Muscle layer of duodenum (tissue), 2 donors: ENCODE data around the gene ANKRD44.

Source experiments
- H3K27ac ChIP-seq: one replicate; pipeline ENCODE4 v1.7.0; 2013; ENCODE audit warnings: mild to moderate bottlenecking, low read length
- H3K27me3 ChIP-seq: one replicate; pipeline ENCODE4 v1.7.0; 2013; ENCODE audit warnings: low read depth, mild to moderate bottlenecking, control low read depth, low read length
- H3K36me3 ChIP-seq, 2 donors: one replicate each; pipeline ENCODE4 v1.7.0; 2013; ENCODE audit warnings: low read length in 2 of 2, control low read depth in 1 of 2, mild to moderate bottlenecking in 1 of 2; ENCODE audit not compliant: insufficient read depth in 2 of 2, control insufficient read depth in 1 of 2
- H3K4me1 ChIP-seq, 2 donors: one replicate each; pipeline ENCODE4 v1.7.0; 2013; ENCODE audit warnings: low read length in 2 of 2, mild to moderate bottlenecking in 2 of 2, control low read depth in 1 of 2, moderate library complexity in 1 of 2; ENCODE audit not compliant: insufficient read depth in 2 of 2, control insufficient read depth in 1 of 2
- H3K4me3 ChIP-seq, 2 donors: one replicate each; pipeline ENCODE4 v1.7.0; 2013; ENCODE audit warnings: low read length in 2 of 2, low read depth in 1 of 2, mild to moderate bottlenecking in 1 of 2
- H3K9me3 ChIP-seq, 2 donors: one replicate each; pipeline ENCODE4 v1.7.0; 2013; ENCODE audit warnings: low read length in 2 of 2, control low read depth in 1 of 2, mild to moderate bottlenecking in 1 of 2; ENCODE audit not compliant: control insufficient read depth in 1 of 2
- donor health status: healthy.

The ANKRD44 gene

GRCh38 chr2:197092431-197092830 lies 218.1 kb downstream of the ANKRD44 start:
- H3K4me1 ChIP-seq = peaks cover 0 to 8% of the 10 kb centered on the region in 2 donors
- H3K27ac ChIP-seq = no peak overlapping the region
- H3K27me3 ChIP-seq = no peaks in the 10 kb centered on the region
- no peaks in the 10 kb centered on the region for H3K9me3 ChIP-seq
- H3K4me3 ChIP-seq = no peak overlapping the region
- no peaks in the 10 kb centered on the region for H3K36me3 ChIP-seq

- no peaks in the 10 kb centered on the region for H3K27me3 ChIP-seq
- no peak overlapping the region for H3K27ac ChIP-seq
- H3K9me3 ChIP-seq = no peaks in the 10 kb centered on the region
- no peak overlapping the region for H3K4me3 ChIP-seq
- peaks cover 0 to 8% of the 10 kb centered on the region in 2 donors for H3K4me1 ChIP-seq
- H3K36me3 ChIP-seq = no peaks in the 10 kb centered on the region
Observed at GRCh38 chr2:197090742-197091367, 219.7 kb downstream of the ANKRD44 start.

GRCh38 chr2:197089655-197090054 lies 220.9 kb downstream of the ANKRD44 start:
- Histone ChIP-seq H3K9me3 (no peaks in the 10 kb centered on the region), H3K36me3 (no peaks in the 10 kb centered on the region), H3K4me1 (peaks cover 0 to 8% of the 10 kb centered on the region in 2 donors), H3K27me3 (no peaks in the 10 kb centered on the region), H3K27ac (no peak overlapping the region), H3K4me3 (no peak overlapping the region)

- Histone ChIP-seq H3K9me3 (no peaks in the 10 kb centered on the region), H3K27ac (no peak overlapping the region), H3K36me3 (no peaks in the 10 kb centered on the region), H3K27me3 (no peaks in the 10 kb centered on the region), H3K4me3 (no peak overlapping the region), H3K4me1 (peaks cover 0 to 8% of the 10 kb centered on the region in 2 donors)
Observed at GRCh38 chr2:197088694-197089093, 221.9 kb downstream of the ANKRD44 start.

- Histone ChIP-seq H3K36me3 (no peaks in the 10 kb centered on the region), H3K27ac (no peak overlapping the region), H3K4me1 (peaks cover 0 to 8% of the 10 kb centered on the region in 2 donors), H3K27me3 (no peaks in the 10 kb centered on the region), H3K9me3 (no peaks in the 10 kb centered on the region), H3K4me3 (no peak overlapping the region)
Observed at GRCh38 chr2:197086500-197086899, 224.1 kb downstream of the ANKRD44 start.

- Histone ChIP-seq H3K4me1 (peaks cover 0 to 10% of the 10 kb centered on the region in 2 donors), H3K36me3 (no peaks in the 10 kb centered on the region), H3K27ac (no peak overlapping the region)
Observed at GRCh38 chr2:197085665-197086064, 224.9 kb downstream of the ANKRD44 start.

GRCh38 chr2:197081294-197081693 lies 229.3 kb downstream of the ANKRD44 start:
- Histone ChIP-seq H3K36me3 (peaks cover 0 to 12% of the 10 kb centered on the region in 2 donors), H3K27ac (no peak overlapping the region), H3K9me3 (no peaks in the 10 kb centered on the region), H3K4me3 (no peak overlapping the region), H3K27me3 (no peaks in the 10 kb centered on the region), H3K4me1 (peaks cover 3 to 14% of the 10 kb centered on the region in 2 donors)

More at GRCh38 chr2:197085665-197086064, 224.9 kb downstream of the ANKRD44 start:
- no peaks in the 10 kb centered on the region for H3K27me3 ChIP-seq
- no peaks in the 10 kb centered on the region for H3K9me3 ChIP-seq
- H3K4me3 ChIP-seq = no peak overlapping the region

- Histone ChIP-seq H3K27me3 (no peaks in the 10 kb centered on the region), H3K4me1 (peaks cover 3 to 14% of the 10 kb centered on the region in 2 donors), H3K27ac (no peak overlapping the region), H3K9me3 (no peaks in the 10 kb centered on the region), H3K36me3 (peaks cover 0 to 15% of the 10 kb centered on the region in 2 donors), H3K4me3 (no peak overlapping the region)
Observed at GRCh38 chr2:197080578-197081216, 229.9 kb downstream of the ANKRD44 start.

- Histone ChIP-seq H3K4me1 (peaks cover 3 to 14% of the 10 kb centered on the region in 2 donors), H3K4me3 (no peak overlapping the region), H3K27me3 (no peaks in the 10 kb centered on the region), H3K9me3 (no peaks in the 10 kb centered on the region), H3K27ac (no peak overlapping the region), H3K36me3 (peaks cover 0 to 15% of the 10 kb centered on the region in 2 donors)
Observed at GRCh38 chr2:197079832-197080555, 230.6 kb downstream of the ANKRD44 start.

GRCh38 chr2:197079414-197079813 lies 231.2 kb downstream of the ANKRD44 start:
- H3K27ac ChIP-seq = no peak overlapping the region
- peaks cover 3 to 14% of the 10 kb centered on the region in 2 donors for H3K4me1 ChIP-seq
- H3K4me3 ChIP-seq = no peak overlapping the region
- H3K9me3 ChIP-seq = no peaks in the 10 kb centered on the region
- no peaks in the 10 kb centered on the region for H3K27me3 ChIP-seq
- peaks cover 0 to 15% of the 10 kb centered on the region in 2 donors for H3K36me3 ChIP-seq

- Histone ChIP-seq H3K4me1 (peaks cover 3 to 14% of the 10 kb centered on the region in 2 donors), H3K27me3 (no peaks in the 10 kb centered on the region), H3K9me3 (no peaks in the 10 kb centered on the region), H3K27ac (no peak overlapping the region), H3K4me3 (no peak overlapping the region), H3K36me3 (peaks cover 0 to 15% of the 10 kb centered on the region in 2 donors)
Observed at GRCh38 chr2:197078535-197078934, 232.0 kb downstream of the ANKRD44 start.
